Measurements from ENCODE around the gene FSHR. TPM values are rescaled to one million over a fixed set of nuclear protein-coding genes. Genes with fewer than 3 reads are reported as not detected.
A peak's percentile ranks its signal among the peaks of the same experiment; 100 is the strongest.

Gene FSHR
- total and polyA plus RNA-seq, 7 donors = not detected

DNA sequence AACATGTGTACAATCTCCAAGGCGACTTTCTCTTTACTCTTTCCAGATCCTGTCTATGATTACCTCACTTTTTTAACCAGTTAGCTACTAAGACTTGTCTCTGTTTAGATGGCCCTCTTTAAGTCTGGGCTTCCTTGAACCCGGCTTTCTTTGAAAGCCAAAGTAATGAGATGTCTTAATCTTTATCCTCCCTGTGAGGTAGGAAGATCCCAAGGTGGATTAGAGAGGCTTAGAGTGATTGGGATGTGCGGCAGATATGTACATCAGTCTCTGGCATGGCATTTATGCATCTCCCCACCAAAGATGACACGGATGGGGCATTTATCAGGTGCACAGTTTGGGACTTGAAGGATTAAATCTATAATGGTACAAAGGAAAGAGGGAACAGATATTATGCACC is 186.3 kb downstream of the FSHR start:
- WGBS, 2 donors = 75 to 80% methylated on average over 4 of the region's 4 CpGs
- intact Hi-C loops (cut with DNase I) = no loop called here
- no peak for DNase-seq

DNA sequence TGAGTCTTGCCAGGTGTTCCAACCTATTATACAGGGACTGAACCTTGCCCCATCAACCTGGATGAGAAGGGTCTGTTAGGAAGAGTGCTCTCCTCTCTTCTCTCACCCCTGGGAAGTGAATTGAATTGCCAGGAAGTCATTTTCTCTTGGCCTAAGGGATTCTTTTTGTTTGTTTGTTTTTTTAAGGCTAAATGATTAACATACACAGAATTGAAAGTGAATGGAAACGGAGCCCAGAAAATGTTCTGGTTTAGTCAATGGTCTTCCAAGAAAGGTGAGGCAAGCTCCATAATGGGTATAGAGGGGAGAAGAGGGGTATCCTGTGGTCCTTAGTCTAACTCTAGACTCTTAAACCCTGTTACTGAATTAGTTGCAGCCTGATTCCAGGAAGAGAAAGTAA is 189.1 kb downstream of the FSHR start:
- intact Hi-C loops (cut with DNase I) = no loop called here
- Histone ChIP-seq H3K36me3 (no peaks in the 10 kb centered on the region), H3K4me3 (no peak overlapping the region), H3K27me3 (peaks cover 0 to 39% (median 3%) of the 10 kb centered on the region in 3 donors), H3K27ac (no peak overlapping the region), H3K9me3 (no peaks in the 10 kb centered on the region), H3K4me1 (peaks cover 0 to 16% (median 13%) of the 10 kb centered on the region in 4 donors)
- WGBS, 2 donors = 17 to 58% methylated on average over 1 of the region's 1 CpG
- no peak for DNase-seq
- TF ChIP-seq CTCF (IDR thresholded peaks at IDR 0.05) = no peak
- no peak for TF ChIP-seq EP300 (IDR thresholded peaks at IDR 0.05)
- TF ChIP-seq POLR2AphosphoS5 (IDR thresholded peaks at IDR 0.05) = no peak
- TF ChIP-seq POLR2A (IDR thresholded peaks at IDR 0.05) = no peak

More for the DNA sequence above, 186.3 kb downstream of the FSHR start:
- Histone ChIP-seq H3K4me3 (no peak overlapping the region), H3K4me1 (no peaks in the 10 kb centered on the region), H3K36me3 (no peaks in the 10 kb centered on the region), H3K27ac (no peak overlapping the region), H3K9me3 (no peaks in the 10 kb centered on the region), H3K27me3 (peaks cover 0 to 43% (median 3%) of the 10 kb centered on the region in 3 donors)
- TF ChIP-seq CTCF (IDR thresholded peaks at IDR 0.05) = no peak
- TF ChIP-seq POLR2AphosphoS5 (IDR thresholded peaks at IDR 0.05) = no peak
- TF ChIP-seq EP300 (IDR thresholded peaks at IDR 0.05) = no peak
- TF ChIP-seq POLR2A (IDR thresholded peaks at IDR 0.05) = no peak

DNA sequence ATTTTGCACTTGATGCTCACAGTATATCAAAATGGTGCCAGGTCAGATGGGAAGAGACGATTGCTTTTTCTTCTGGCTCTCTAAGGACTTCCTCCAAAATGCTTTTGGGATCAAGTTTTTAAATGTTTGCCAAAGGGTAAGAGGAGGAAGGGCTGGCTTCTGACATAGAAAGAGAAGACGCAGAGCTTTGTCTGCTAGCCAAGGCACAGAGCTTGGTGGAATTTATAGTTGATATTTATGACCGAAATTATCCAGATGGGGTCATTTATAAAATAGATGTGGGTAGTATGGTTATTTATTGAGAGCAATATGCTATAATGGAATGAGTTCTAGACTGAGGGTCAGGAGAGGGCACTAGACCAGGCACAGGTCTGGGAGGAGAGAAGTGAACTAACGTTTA is 193.3 kb downstream of the FSHR start:
- no peak for DNase-seq
- intact Hi-C loops (cut with DNase I) = no loop called here
- WGBS, 2 donors = 73 to 77% methylated on average over 4 of the region's 4 CpGs
- Histone ChIP-seq H3K4me1 (peaks cover 0 to 16% (median 13%) of the 10 kb centered on the region in 4 donors), H3K27me3 (peaks cover 0 to 32% (median 3%) of the 10 kb centered on the region in 3 donors), H3K9me3 (no peaks in the 10 kb centered on the region), H3K4me3 (no peak overlapping the region), H3K27ac (no peak overlapping the region), H3K36me3 (no peaks in the 10 kb centered on the region)
- no peak for TF ChIP-seq CTCF (IDR thresholded peaks at IDR 0.05)
- TF ChIP-seq POLR2AphosphoS5 (IDR thresholded peaks at IDR 0.05) = peak in 2 of 4 donors; percentile 78 to 83
- TF ChIP-seq EP300 (IDR thresholded peaks at IDR 0.05) = peak in 1 of 4 donors; percentile 33
- TF ChIP-seq POLR2A (IDR thresholded peaks at IDR 0.05) = no peak

DNA sequence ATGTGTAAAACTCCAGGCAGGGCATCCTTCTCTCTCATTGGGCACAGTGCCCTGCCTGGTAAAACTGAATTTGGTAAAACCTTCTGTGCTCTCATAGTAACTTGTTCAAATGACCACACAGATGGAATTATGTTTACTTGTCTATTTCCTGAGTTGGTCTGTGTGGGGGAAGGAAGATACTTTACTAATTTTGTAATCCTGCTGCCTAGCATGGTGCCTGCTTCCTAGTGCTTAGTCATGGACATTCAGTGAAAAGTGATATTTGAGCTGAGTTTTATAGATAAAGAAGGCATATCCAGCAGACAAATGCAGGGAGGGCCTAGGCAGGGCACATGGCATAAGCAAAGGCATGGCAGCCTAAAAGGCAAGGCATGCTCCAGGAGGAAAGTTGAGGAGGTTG is 199.4 kb downstream of the FSHR start:
- H3K36me3 ChIP-seq = no peaks in the 10 kb centered on the region
- no peak overlapping the region for H3K27ac ChIP-seq
- H3K27me3 ChIP-seq = peaks cover 0 to 31% (median 0%) of the 10 kb centered on the region in 3 donors
- DNase-seq = no peak
- TF ChIP-seq EP300 (IDR thresholded peaks at IDR 0.05) (no peak), POLR2AphosphoS5 (IDR thresholded peaks at IDR 0.05) (no peak)
- H3K4me1 ChIP-seq = no peaks in the 10 kb centered on the region
- intact Hi-C loops (cut with DNase I) = no loop called here
- H3K4me3 ChIP-seq = no peak overlapping the region
- H3K9me3 ChIP-seq = no peaks in the 10 kb centered on the region

GRCh38 chr2:48954311-48954710 is 200.0 kb downstream of the FSHR start:
- 71 to 83% methylated on average over 3 of the region's 3 CpGs for WGBS, 2 donors

More at GRCh38 chr2:48954311-48954710, 200.0 kb downstream of the FSHR start:
- H3K4me3 ChIP-seq = no peak overlapping the region
- H3K9me3 ChIP-seq = no peaks in the 10 kb centered on the region
- TF ChIP-seq EP300 (IDR thresholded peaks at IDR 0.05) = no peak
- TF ChIP-seq CTCF (IDR thresholded peaks at IDR 0.05) = no peak
- no peak for TF ChIP-seq POLR2AphosphoS5 (IDR thresholded peaks at IDR 0.05)
- TF ChIP-seq POLR2A (IDR thresholded peaks at IDR 0.05) = no peak
- H3K36me3 ChIP-seq = no peaks in the 10 kb centered on the region
- no peak overlapping the region for H3K27ac ChIP-seq
- intact Hi-C loops (cut with DNase I) = no loop called here
- no peak for DNase-seq
- peaks cover 0 to 31% (median 0%) of the 10 kb centered on the region in 3 donors for H3K27me3 ChIP-seq
- no peaks in the 10 kb centered on the region for H3K4me1 ChIP-seq

Data from sigmoid colon (tissue), 7 donors.